ENCODE results near the gene ADCY1. TPM values are rescaled to one million over a fixed set of nuclear protein-coding genes. Genes with fewer than 3 reads are reported as not detected.

ADCY1 gene
- total RNA-seq, 1 donor from 2014 or later = 9.9 TPM

- H3K4me1 ChIP-seq (ENCODE audit: control insufficient read depth in 3 of 3, insufficient read depth in 3 of 3, low read length in 3 of 3) = no peaks in the 10 kb centered on the region
- no peak overlapping the region for H3K9ac ChIP-seq (ENCODE audit: low read depth in 1 of 3, low read length in 3 of 3)
- H3K9me3 ChIP-seq (ENCODE audit: control insufficient read depth in 3 of 3, low read length in 3 of 3) = no peaks in the 10 kb centered on the region
- H3K27ac ChIP-seq (ENCODE audit: low read depth, low read length) = no peak overlapping the region
- H3K4me3 ChIP-seq (ENCODE audit: low read length in 3 of 3) = no peak overlapping the region
- no peaks in the 10 kb centered on the region for H3K27me3 ChIP-seq (ENCODE audit: control insufficient read depth in 3 of 3, insufficient read depth in 3 of 3, low read length in 3 of 3)
- H3K36me3 ChIP-seq (ENCODE audit: control insufficient read depth in 3 of 3, insufficient read depth in 3 of 3, low read length in 3 of 3) = peaks cover 9 to 20% (median 11%) of the 10 kb centered on the region in 3 donors
Measured at GRCh38 chr7:45687185-45687560, 113.0 kb downstream of the ADCY1 start.

- Histone ChIP-seq H3K27me3 (ENCODE audit: control insufficient read depth in 3 of 3, insufficient read depth in 3 of 3, low read length in 3 of 3) (no peaks in the 10 kb centered on the region), H3K4me1 (ENCODE audit: control insufficient read depth in 3 of 3, insufficient read depth in 3 of 3, low read length in 3 of 3) (no peaks in the 10 kb centered on the region), H3K36me3 (ENCODE audit: control insufficient read depth in 3 of 3, insufficient read depth in 3 of 3, low read length in 3 of 3) (peaks cover 9 to 18% (median 9%) of the 10 kb centered on the region in 3 donors), H3K9me3 (ENCODE audit: control insufficient read depth in 3 of 3, low read length in 3 of 3) (no peaks in the 10 kb centered on the region), H3K4me3 (ENCODE audit: low read length in 3 of 3) (no peak overlapping the region), H3K9ac (ENCODE audit: low read depth in 1 of 3, low read length in 3 of 3) (no peak overlapping the region), H3K27ac (ENCODE audit: low read depth, low read length) (no peak overlapping the region)
Measured at GRCh38 chr7:45687721-45688120, 113.6 kb downstream of the ADCY1 start.

GRCh38 chr7:45688382-45688781 lies 114.2 kb downstream of the ADCY1 start:
- Histone ChIP-seq H3K9me3 (ENCODE audit: control insufficient read depth in 3 of 3, low read length in 3 of 3) (no peaks in the 10 kb centered on the region), H3K4me1 (ENCODE audit: control insufficient read depth in 3 of 3, insufficient read depth in 3 of 3, low read length in 3 of 3) (no peaks in the 10 kb centered on the region), H3K4me3 (ENCODE audit: low read length in 3 of 3) (no peak overlapping the region), H3K27me3 (ENCODE audit: control insufficient read depth in 3 of 3, insufficient read depth in 3 of 3, low read length in 3 of 3) (no peaks in the 10 kb centered on the region), H3K27ac (ENCODE audit: low read depth, low read length) (no peak overlapping the region), H3K9ac (ENCODE audit: low read depth in 1 of 3, low read length in 3 of 3) (no peak overlapping the region), H3K36me3 (ENCODE audit: control insufficient read depth in 3 of 3, insufficient read depth in 3 of 3, low read length in 3 of 3) (peaks cover 9 to 16% (median 9%) of the 10 kb centered on the region in 3 donors)

- H3K9me3 ChIP-seq (ENCODE audit: control insufficient read depth in 3 of 3, low read length in 3 of 3) = no peaks in the 10 kb centered on the region
- H3K4me1 ChIP-seq (ENCODE audit: control insufficient read depth in 3 of 3, insufficient read depth in 3 of 3, low read length in 3 of 3) = no peaks in the 10 kb centered on the region
- H3K27ac ChIP-seq (ENCODE audit: low read depth, low read length) = no peak overlapping the region
- H3K4me3 ChIP-seq (ENCODE audit: low read length in 3 of 3) = no peak overlapping the region
- no peaks in the 10 kb centered on the region for H3K27me3 ChIP-seq (ENCODE audit: control insufficient read depth in 3 of 3, insufficient read depth in 3 of 3, low read length in 3 of 3)
- no peak overlapping the region for H3K9ac ChIP-seq (ENCODE audit: low read depth in 1 of 3, low read length in 3 of 3)
- H3K36me3 ChIP-seq (ENCODE audit: control insufficient read depth in 3 of 3, insufficient read depth in 3 of 3, low read length in 3 of 3) = peaks cover 9 to 16% (median 9%) of the 10 kb centered on the region in 3 donors
Measured at GRCh38 chr7:45689011-45689796, 115.0 kb downstream of the ADCY1 start.

GRCh38 chr7:45689797-45690761 lies 115.9 kb downstream of the ADCY1 start:
- Histone ChIP-seq H3K9me3 (ENCODE audit: control insufficient read depth in 3 of 3, low read length in 3 of 3) (no peaks in the 10 kb centered on the region), H3K4me3 (ENCODE audit: low read length in 3 of 3) (no peak overlapping the region), H3K27me3 (ENCODE audit: control insufficient read depth in 3 of 3, insufficient read depth in 3 of 3, low read length in 3 of 3) (no peaks in the 10 kb centered on the region), H3K27ac (ENCODE audit: low read depth, low read length) (no peak overlapping the region), H3K9ac (ENCODE audit: low read depth in 1 of 3, low read length in 3 of 3) (no peak overlapping the region), H3K36me3 (ENCODE audit: control insufficient read depth in 3 of 3, insufficient read depth in 3 of 3, low read length in 3 of 3) (peaks cover 9 to 16% (median 9%) of the 10 kb centered on the region in 3 donors), H3K4me1 (ENCODE audit: control insufficient read depth in 3 of 3, insufficient read depth in 3 of 3, low read length in 3 of 3) (no peaks in the 10 kb centered on the region)

- H3K4me1 ChIP-seq (ENCODE audit: control insufficient read depth in 3 of 3, insufficient read depth in 3 of 3, low read length in 3 of 3) = no peaks in the 10 kb centered on the region
- H3K9ac ChIP-seq (ENCODE audit: low read depth in 1 of 3, low read length in 3 of 3) = no peak overlapping the region
- H3K9me3 ChIP-seq (ENCODE audit: control insufficient read depth in 3 of 3, low read length in 3 of 3) = no peaks in the 10 kb centered on the region
- no peaks in the 10 kb centered on the region for H3K27me3 ChIP-seq (ENCODE audit: control insufficient read depth in 3 of 3, insufficient read depth in 3 of 3, low read length in 3 of 3)
- peaks cover 7 to 16% (median 9%) of the 10 kb centered on the region in 3 donors for H3K36me3 ChIP-seq (ENCODE audit: control insufficient read depth in 3 of 3, insufficient read depth in 3 of 3, low read length in 3 of 3)
- H3K4me3 ChIP-seq (ENCODE audit: low read length in 3 of 3) = no peak overlapping the region
- no peak overlapping the region for H3K27ac ChIP-seq (ENCODE audit: low read depth, low read length)
Measured at GRCh38 chr7:45690762-45691150, 116.6 kb downstream of the ADCY1 start.

- H3K27ac ChIP-seq (ENCODE audit: low read depth, low read length) = no peak overlapping the region
- no peaks in the 10 kb centered on the region for H3K4me1 ChIP-seq (ENCODE audit: control insufficient read depth in 3 of 3, insufficient read depth in 3 of 3, low read length in 3 of 3)
- H3K36me3 ChIP-seq (ENCODE audit: control insufficient read depth in 3 of 3, insufficient read depth in 3 of 3, low read length in 3 of 3) = peaks cover 7 to 13% (median 9%) of the 10 kb centered on the region in 3 donors
- no peaks in the 10 kb centered on the region for H3K27me3 ChIP-seq (ENCODE audit: control insufficient read depth in 3 of 3, insufficient read depth in 3 of 3, low read length in 3 of 3)
- H3K9me3 ChIP-seq (ENCODE audit: control insufficient read depth in 3 of 3, low read length in 3 of 3) = no peaks in the 10 kb centered on the region
- no peak overlapping the region for H3K4me3 ChIP-seq (ENCODE audit: low read length in 3 of 3)
- H3K9ac ChIP-seq (ENCODE audit: low read depth in 1 of 3, low read length in 3 of 3) = no peak overlapping the region
Measured at GRCh38 chr7:45691155-45691656, 117.0 kb downstream of the ADCY1 start.

- Histone ChIP-seq H3K36me3 (ENCODE audit: control insufficient read depth in 3 of 3, insufficient read depth in 3 of 3, low read length in 3 of 3) (peaks cover 3 to 7% (median 7%) of the 10 kb centered on the region in 3 donors), H3K9ac (ENCODE audit: low read depth in 1 of 3, low read length in 3 of 3) (no peak overlapping the region), H3K27me3 (ENCODE audit: control insufficient read depth in 3 of 3, insufficient read depth in 3 of 3, low read length in 3 of 3) (no peaks in the 10 kb centered on the region), H3K4me1 (ENCODE audit: control insufficient read depth in 3 of 3, insufficient read depth in 3 of 3, low read length in 3 of 3) (no peaks in the 10 kb centered on the region), H3K4me3 (ENCODE audit: low read length in 3 of 3) (no peak overlapping the region), H3K27ac (ENCODE audit: low read depth, low read length) (no peak overlapping the region), H3K9me3 (ENCODE audit: control insufficient read depth in 3 of 3, low read length in 3 of 3) (no peaks in the 10 kb centered on the region)
Measured at GRCh38 chr7:45692031-45692430, 117.9 kb downstream of the ADCY1 start.

GRCh38 chr7:45695249-45695995 lies 121.3 kb downstream of the ADCY1 start:
- H3K9me3 ChIP-seq (ENCODE audit: control insufficient read depth in 3 of 3, low read length in 3 of 3) = no peaks in the 10 kb centered on the region
- H3K27me3 ChIP-seq (ENCODE audit: control insufficient read depth in 3 of 3, insufficient read depth in 3 of 3, low read length in 3 of 3) = no peaks in the 10 kb centered on the region
- no peak overlapping the region for H3K27ac ChIP-seq (ENCODE audit: low read depth, low read length)
- no peaks in the 10 kb centered on the region for H3K4me1 ChIP-seq (ENCODE audit: control insufficient read depth in 3 of 3, insufficient read depth in 3 of 3, low read length in 3 of 3)
- H3K9ac ChIP-seq (ENCODE audit: low read depth in 1 of 3, low read length in 3 of 3) = no peak overlapping the region
- H3K4me3 ChIP-seq (ENCODE audit: low read length in 3 of 3) = no peak overlapping the region
- H3K36me3 ChIP-seq (ENCODE audit: control insufficient read depth in 3 of 3, insufficient read depth in 3 of 3, low read length in 3 of 3) = peaks cover 0 to 3% (median 0%) of the 10 kb centered on the region in 3 donors
